GM19043 (cell line): Measurements from ENCODE around the gene SEMA4A.

Experiments used
- ATAC-seq: cut with Tn5 transposase; IDR thresholded peaks from one replicate; pipeline ENCODE4 v1.9.1; 2021; ENCODE audit warnings: low read depth; ENCODE audit not compliant: unreplicated experiment

Gene SEMA4A

GRCh38 chr1:156221986-156222692, 68.8 kb downstream of the SEMA4A start:
- ATAC-seq, result no peak

GRCh38 chr1:156225677-156226014, 72.3 kb downstream of the SEMA4A start:
- no peak for ATAC-seq

- peak; percentile 67 for ATAC-seq
These were observed 72.7 kb downstream of the SEMA4A start for GRCh38 chr1:156226116-156226538.

- peak; percentile 9 for ATAC-seq
These were observed 73.4 kb downstream of the SEMA4A start for GRCh38 chr1:156226782-156227181.
